Measurements from ENCODE around the gene SMIM36. TPM values are rescaled to one million over a fixed set of nuclear protein-coding genes. Genes with fewer than 3 reads are reported as not detected.

Gene SMIM36
- total RNA-seq, 4 donors from 2014 or later: not detected

- no peaks in the 10 kb centered on the region for H3K27me3 ChIP-seq
- no peaks in the 10 kb centered on the region for H3K36me3 ChIP-seq
- H3K4me3 ChIP-seq: no peak overlapping the region
- no peak for DNase-seq (ENCODE audit: extremely low spot score)
- peak overlapping the region; percentile 78 to 92 (median 86) for H3K27ac ChIP-seq (replicated peaks in 1 of 4)
- intact Hi-C loops (cut with DNase I): no loop called here
- 94% methylated on average over 10 of the region's 10 CpGs for WGBS
- TF ChIP-seq POLR2AphosphoS5 (IDR thresholded peaks at IDR 0.05) (no peak), POLR2A (IDR thresholded peaks at IDR 0.05; ENCODE audit: low read depth) (no peak), CTCF (IDR thresholded peaks at IDR 0.05) (no peak), EP300 (IDR thresholded peaks at IDR 0.05) (no peak)
- no peaks in the 10 kb centered on the region for H3K9me3 ChIP-seq
- peaks cover 14 to 86% (median 80%) of the 10 kb centered on the region in 4 donors for H3K4me1 ChIP-seq
Observed at GRCh38 chr17:55443904-55444303, 67.3 kb downstream of the SMIM36 start.

- WGBS: 47% methylated on average over 6 of the region's 6 CpGs
- peak overlapping the region; percentile 78 to 92 (median 86) for H3K27ac ChIP-seq (replicated peaks in 1 of 4)
- DNase-seq (ENCODE audit: extremely low spot score): no peak
- intact Hi-C loops (cut with DNase I): no loop called here
- H3K4me3 ChIP-seq: no peak overlapping the region
- H3K4me1 ChIP-seq: peaks cover 14 to 81% (median 74%) of the 10 kb centered on the region in 4 donors
- H3K36me3 ChIP-seq: no peaks in the 10 kb centered on the region
- no peaks in the 10 kb centered on the region for H3K9me3 ChIP-seq
- TF ChIP-seq POLR2A (IDR thresholded peaks at IDR 0.05; ENCODE audit: low read depth): no peak
- TF ChIP-seq EP300 (IDR thresholded peaks at IDR 0.05): peak; percentile 83
- peak; percentile 68 to 88 for TF ChIP-seq POLR2AphosphoS5 (IDR thresholded peaks at IDR 0.05)
- TF ChIP-seq CTCF (IDR thresholded peaks at IDR 0.05): no peak
- no peaks in the 10 kb centered on the region for H3K27me3 ChIP-seq
Observed at GRCh38 chr17:55442953-55443683, 68.1 kb downstream of the SMIM36 start.

GRCh38 chr17:55442462-55442861 is 68.8 kb downstream of the SMIM36 start:
- intact Hi-C loops (cut with DNase I): no loop called here
- Histone ChIP-seq H3K4me3 (no peak overlapping the region), H3K9me3 (no peaks in the 10 kb centered on the region), H3K27ac (replicated peaks in 1 of 4) (peak overlapping the region; percentile 78 to 92 (median 86)), H3K27me3 (no peaks in the 10 kb centered on the region), H3K4me1 (peaks cover 14 to 81% (median 74%) of the 10 kb centered on the region in 4 donors), H3K36me3 (no peaks in the 10 kb centered on the region)
- no peak for DNase-seq (ENCODE audit: extremely low spot score)
- WGBS: 37% methylated on average over 5 of the region's 5 CpGs
- TF ChIP-seq EP300 (IDR thresholded peaks at IDR 0.05) (no peak), POLR2A (IDR thresholded peaks at IDR 0.05; ENCODE audit: low read depth) (no peak), CTCF (IDR thresholded peaks at IDR 0.05) (no peak), POLR2AphosphoS5 (IDR thresholded peaks at IDR 0.05) (no peak)

DNA sequence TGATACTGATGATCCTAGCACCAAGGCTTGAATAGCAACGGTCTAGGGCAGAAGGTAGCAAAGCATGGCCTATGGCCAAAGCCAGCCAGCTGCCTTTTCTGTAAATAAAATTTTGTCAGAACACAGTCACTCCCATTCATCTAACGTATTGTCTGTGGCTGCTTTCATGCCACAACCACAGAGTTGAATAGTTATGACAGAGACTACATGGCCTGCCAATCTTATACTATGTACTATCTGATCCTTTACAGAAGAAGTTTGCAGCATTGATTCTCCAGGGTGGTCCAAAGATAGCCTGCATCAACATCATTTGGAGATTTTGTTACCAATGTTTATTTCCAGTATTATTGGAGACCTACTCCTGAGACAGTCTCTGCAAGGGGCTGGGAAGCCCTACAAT is 69.7 kb downstream of the SMIM36 start:
- Histone ChIP-seq H3K4me3 (no peak overlapping the region), H3K9me3 (no peaks in the 10 kb centered on the region), H3K27ac (replicated peaks in 1 of 4) (peak overlapping the region; percentile 78 to 92 (median 86)), H3K4me1 (peaks cover 14 to 80% (median 73%) of the 10 kb centered on the region in 4 donors), H3K27me3 (no peaks in the 10 kb centered on the region), H3K36me3 (no peaks in the 10 kb centered on the region)
- no peak for TF ChIP-seq POLR2A (IDR thresholded peaks at IDR 0.05; ENCODE audit: low read depth)
- TF ChIP-seq POLR2AphosphoS5 (IDR thresholded peaks at IDR 0.05): no peak
- no peak for TF ChIP-seq EP300 (IDR thresholded peaks at IDR 0.05)
- no peak for TF ChIP-seq CTCF (IDR thresholded peaks at IDR 0.05)
- intact Hi-C loops (cut with DNase I): no loop called here
- WGBS: 37% methylated on average over 2 of the region's 2 CpGs
- DNase-seq (ENCODE audit: extremely low spot score): no peak
